ENCODE measurements around the gene LRRFIP1. TPM values are rescaled to one million over a fixed set of nuclear protein-coding genes. Genes with fewer than 3 reads are reported as not detected.
A peak's percentile ranks its signal among the peaks of the same experiment; 100 is the strongest.

LRRFIP1 gene
- total and polyA plus RNA-seq, 2 of the 13 experiments (the other 11 are each of a cell fraction or from before 2014, with no cell fraction given), result 15.9 to 40.5 TPM

GRCh38 chr2:237723602-237724001 lies 96.2 kb downstream of the LRRFIP1 start (continued):
- TF ChIP-seq, protein P1, sequence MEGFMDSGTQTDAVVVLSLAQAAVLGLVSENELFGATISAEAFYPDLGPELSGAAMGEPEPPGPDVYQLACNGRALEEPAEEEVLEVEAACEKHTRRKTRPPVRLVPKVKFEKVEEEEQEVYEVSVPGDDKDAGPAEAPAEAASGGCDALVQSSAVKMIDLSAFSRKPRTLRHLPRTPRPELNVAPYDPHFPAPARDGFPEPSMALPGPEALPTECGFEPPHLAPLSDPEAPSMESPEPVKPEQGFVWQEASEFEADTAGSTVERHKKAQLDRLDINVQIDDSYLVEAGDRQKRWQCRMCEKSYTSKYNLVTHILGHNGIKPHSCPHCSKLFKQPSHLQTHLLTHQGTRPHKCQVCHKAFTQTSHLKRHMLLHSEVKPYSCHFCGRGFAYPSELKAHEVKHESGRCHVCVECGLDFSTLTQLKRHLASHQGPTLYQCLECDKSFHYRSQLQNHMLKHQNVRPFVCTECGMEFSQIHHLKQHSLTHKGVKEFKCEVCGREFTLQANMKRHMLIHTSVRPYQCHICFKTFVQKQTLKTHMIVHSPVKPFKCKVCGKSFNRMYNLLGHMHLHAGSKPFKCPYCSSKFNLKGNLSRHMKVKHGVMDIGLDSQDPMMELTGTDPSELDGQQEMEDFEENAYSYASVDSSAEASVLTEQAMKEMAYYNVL (CRISPR knock-in tag; IDR thresholded peaks at IDR 0.05; ENCODE audit: borderline replicate concordance), result no peak
- TF ChIP-seq ELF3 (CRISPR knock-in tag; IDR thresholded peaks at IDR 0.05), result 0 out of 2 replicates have a peak, but pooled peaks have one; percentile 22
- TF ChIP-seq ZNF292 (CRISPR knock-in tag; IDR thresholded peaks at IDR 0.05; ENCODE audit: borderline replicate concordance, low read depth), result peak; percentile 33; the same call in 1 of the 2 replicates
- TF ChIP-seq, protein P2, sequence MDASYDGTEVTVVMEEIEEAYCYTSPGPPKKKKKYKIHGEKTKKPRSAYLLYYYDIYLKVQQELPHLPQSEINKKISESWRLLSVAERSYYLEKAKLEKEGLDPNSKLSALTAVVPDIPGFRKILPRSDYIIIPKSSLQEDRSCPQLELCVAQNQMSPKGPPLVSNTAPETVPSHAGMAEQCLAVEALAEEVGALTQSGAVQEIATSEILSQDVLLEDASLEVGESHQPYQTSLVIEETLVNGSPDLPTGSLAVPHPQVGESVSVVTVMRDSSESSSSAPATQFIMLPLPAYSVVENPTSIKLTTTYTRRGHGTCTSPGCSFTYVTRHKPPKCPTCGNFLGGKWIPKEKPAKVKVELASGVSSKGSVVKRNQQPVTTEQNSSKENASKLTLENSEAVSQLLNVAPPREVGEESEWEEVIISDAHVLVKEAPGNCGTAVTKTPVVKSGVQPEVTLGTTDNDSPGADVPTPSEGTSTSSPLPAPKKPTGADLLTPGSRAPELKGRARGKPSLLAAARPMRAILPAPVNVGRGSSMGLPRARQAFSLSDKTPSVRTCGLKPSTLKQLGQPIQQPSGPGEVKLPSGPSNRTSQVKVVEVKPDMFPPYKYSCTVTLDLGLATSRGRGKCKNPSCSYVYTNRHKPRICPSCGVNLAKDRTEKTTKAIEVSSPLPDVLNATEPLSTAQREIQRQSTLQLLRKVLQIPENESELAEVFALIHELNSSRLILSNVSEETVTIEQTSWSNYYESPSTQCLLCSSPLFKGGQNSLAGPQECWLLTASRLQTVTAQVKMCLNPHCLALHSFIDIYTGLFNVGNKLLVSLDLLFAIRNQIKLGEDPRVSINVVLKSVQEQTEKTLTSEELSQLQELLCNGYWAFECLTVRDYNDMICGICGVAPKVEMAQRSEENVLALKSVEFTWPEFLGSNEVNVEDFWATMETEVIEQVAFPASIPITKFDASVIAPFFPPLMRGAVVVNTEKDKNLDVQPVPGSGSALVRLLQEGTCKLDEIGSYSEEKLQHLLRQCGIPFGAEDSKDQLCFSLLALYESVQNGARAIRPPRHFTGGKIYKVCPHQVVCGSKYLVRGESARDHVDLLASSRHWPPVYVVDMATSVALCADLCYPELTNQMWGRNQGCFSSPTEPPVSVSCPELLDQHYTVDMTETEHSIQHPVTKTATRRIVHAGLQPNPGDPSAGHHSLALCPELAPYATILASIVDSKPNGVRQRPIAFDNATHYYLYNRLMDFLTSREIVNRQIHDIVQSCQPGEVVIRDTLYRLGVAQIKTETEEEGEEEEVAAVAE (CRISPR knock-in tag; IDR thresholded peaks at IDR 0.05; ENCODE audit: borderline replicate concordance), result no peak
- peak; percentile 82 for TF ChIP-seq NCOR1 (IDR thresholded peaks at IDR 0.05; ENCODE audit: borderline replicate concordance, low read length)
- TF ChIP-seq NCOA5 (CRISPR knock-in tag; IDR thresholded peaks at IDR 0.05), result no peak
- TF ChIP-seq ZNF382 (CRISPR knock-in tag; IDR thresholded peaks at IDR 0.05; ENCODE audit: borderline replicate concordance), result no peak
- no peak for TF ChIP-seq ZNF660 (CRISPR knock-in tag; IDR thresholded peaks at IDR 0.05; ENCODE audit: borderline replicate concordance, low read depth)
- TF ChIP-seq CBX1 (IDR thresholded peaks at IDR 0.05; ENCODE audit: low read depth), result no peak
- peak; percentile 53; the same call in 1 of the 2 replicates for TF ChIP-seq ZNF362 (CRISPR knock-in tag; IDR thresholded peaks at IDR 0.05; ENCODE audit: borderline replicate concordance)
- no peak for TF ChIP-seq RNF2 (conservative IDR thresholded peaks at IDR 0.05; ENCODE audit: low read depth)
- TF ChIP-seq PITX1 (CRISPR knock-in tag; IDR thresholded peaks at IDR 0.05), result peak; percentile 31; the same call in 1 of the 2 replicates
- no peak for TF ChIP-seq TCF7L2 (IDR thresholded peaks at IDR 0.05; ENCODE audit: low read depth, low read length)
- peak; percentile 66 for TF ChIP-seq CTCF (CRISPR knock-in tag; IDR thresholded peaks at IDR 0.05)
- peak; percentile 53; the same call in 1 of the 2 replicates for TF ChIP-seq RARA (CRISPR knock-in tag; IDR thresholded peaks at IDR 0.05)
- peak; percentile 30; the same call in 1 of the 2 replicates for TF ChIP-seq ZFX (CRISPR knock-in tag; IDR thresholded peaks at IDR 0.05; ENCODE audit: low read depth)
- no peak for TF ChIP-seq ZNF615 (CRISPR knock-in tag; IDR thresholded peaks at IDR 0.05; ENCODE audit: borderline replicate concordance)
- TF ChIP-seq MYC (CRISPR knock-in tag; IDR thresholded peaks at IDR 0.05; ENCODE audit: borderline replicate concordance), result peak; percentile 24; the same call in 1 of the 2 replicates
- no peak for TF ChIP-seq SETDB1 (CRISPR knock-in tag; IDR thresholded peaks at IDR 0.05; ENCODE audit: borderline replicate concordance)
- TF ChIP-seq CREM (IDR thresholded peaks at IDR 0.05), result no peak
- TF ChIP-seq CREM (CRISPR knock-in tag; IDR thresholded peaks at IDR 0.05), result no peak
- no peak for TF ChIP-seq ZNF772 (CRISPR knock-in tag; IDR thresholded peaks at IDR 0.05)

All from HepG2 (cell line).